ENCODE data around the gene EFNA5.

GRCh38 chr5:107446972-107447371 is 223.8 kb downstream of the EFNA5 start:
- TF ChIP-seq CTCF (IDR thresholded peaks at IDR 0.05; ENCODE audit: poor library complexity, severe bottlenecking) (no peak), REST (IDR thresholded peaks at IDR 0.05; ENCODE audit: borderline replicate concordance) (no peak), POLR2AphosphoS5 (IDR thresholded peaks at IDR 0.05) (no peak), EZH2 (IDR thresholded peaks at IDR 0.05; ENCODE audit: borderline replicate concordance, insufficient read depth, low read length, poor library complexity, severe bottlenecking) (no peak), EP300 (conservative IDR thresholded peaks at IDR 0.05; ENCODE audit: poor library complexity, severe bottlenecking) (no peak), SMC3 (conservative IDR thresholded peaks at IDR 0.05; ENCODE audit: poor library complexity) (no peak)

Data from neural cell (in vitro differentiated cells).